Ovary (tissue), 9 donors: ENCODE results near the gene ZNF280D. TPM values are rescaled to one million over a fixed set of nuclear protein-coding genes. Genes with fewer than 3 reads are reported as not detected.

Experiments used
- DNase-seq, 5 donors: peaks; one replicate each; pipeline ENCODE4 v3.0.0-alpha.2; 2019 to 2020
- H3K27ac ChIP-seq, 2 donors: fragments of 200-600 bp; one replicate each; pipeline versions ENCODE4 v1.5.1 to v1.8.0; 2019 to 2022
- H3K27me3 ChIP-seq: fragments of 200-600 bp; one replicate; pipeline ENCODE4 v1.8.0; 2022
- H3K36me3 ChIP-seq: fragments of 200-600 bp; sonication (generic); one replicate; pipeline ENCODE4 v1.5.1; 2019
- H3K4me1 ChIP-seq: one replicate; pipeline ENCODE4 v1.8.1; 2013; ENCODE audit warnings: mild to moderate bottlenecking, moderate library complexity; ENCODE audit not compliant: insufficient read depth
- H3K4me3 ChIP-seq: fragments of 200-600 bp; sonication (generic); one replicate; pipeline ENCODE4 v1.5.1; 2017
- H3K9me3 ChIP-seq, 2 donors: fragments of 200-600 bp in 1 of 2; sonication (generic) in 1 of 2; one replicate each; pipeline versions ENCODE4 v1.5.1 to v1.8.1; 2013 to 2019; ENCODE audit warnings: mild to moderate bottlenecking in 1 of 2, moderate library complexity in 1 of 2
- CTCF ChIP-seq, 3 donors: fragments of 450-650 bp in 2 of 3; fragments of 200-600 bp in 1 of 3; IDR thresholded peaks; one replicate each; pipeline versions ENCODE4 v1.5.1 to v1.8.0; 2016 to 2022; ENCODE audit warnings: antibody characterized with exemption in 3 of 3, mild to moderate bottlenecking in 1 of 3
- EP300 ChIP-seq: sonication (generic); formaldehyde crosslinking; IDR thresholded peaks from one replicate; pipeline ENCODE4 v1.6.1; 2017; ENCODE audit warnings: antibody characterized with exemption
- POLR2A ChIP-seq: fragments of 450-650 bp; IDR thresholded peaks from one replicate; pipeline ENCODE4 v1.6.1; 2017; ENCODE audit warnings: antibody characterized with exemption, mild to moderate bottlenecking, moderate library complexity
- WGBS, 3 donors: extraction: QIAGEN DNeasy Blood & Tissue Kit in 1 of 3; methylation state at CpG; one replicate each; pipeline versions ENCODE4 v1.1.5 to v1.1.7; 2013 to 2017; 5-methylcytosine and 5-hydroxymethylcytosine counted together
- intact Hi-C, 4 donors: fragments of 100-400 bp; cut with DNase I; formaldehyde crosslinking; loops; one replicate each; pipeline versions ENCODE4 v1.11.0 to v1.15.1; 2022 to 2023
- polyA plus RNA-seq, 2 donors: library from polyadenylated mRNA; stranded (reverse); fragments of 200-250 nt in 1 of 2; fragments of 350-450 nt in 1 of 2; fragmentation: Illumina TruSeq in 1 of 2; extraction: RNeasy Lipid Tissue Mini Kit (QIAGEN cat#74804) in 1 of 2; gene quantifications; one replicate each; pipeline ENCODE4 v1.2.3, GENCODE V29; 2013 to 2014
- total RNA-seq, 7 donors: library from RNA; depleted of rRNA in 2 of 7; stranded (reverse); fragments of >200 nt in 2 of 7; fragmentation: NEBNext Ultra II Directional in 3 of 7; extraction: Animal tissue kit (Norgen Biotek cat#: 25700) in 3 of 7; gene quantifications; one replicate each; pipeline versions ENCODE4 v1.1.0 to v1.2.4, GENCODE V29; 2016 to 2023
- donor health status: DM: no; HTN: no; CAD: no; lungs with moderate emphysema.
- donor health status: DM: no; HTN: no; CAD: no.
- donor health status: Bipolar disorder and iron deficiency.
- donor health status: DM: yes; HTN: yes; CAD: no.
- donor health status: DM: no; HTN: no; CAD: no.
- donor health status: DM: yes; HTN: yes; CAD: no.

ZNF280D gene
- total and polyA plus RNA-seq, 9 donors = 27.3 to 66.0 (median 50.4) TPM

- peak overlapping the region in 1 of 2 donors; percentile 42 for H3K27ac ChIP-seq
- H3K4me1 ChIP-seq = peaks cover 2% of the 10 kb centered on the region
- no peaks in the 10 kb centered on the region for H3K9me3 ChIP-seq
- no peak overlapping the region for H3K4me3 ChIP-seq
- no peaks in the 10 kb centered on the region for H3K27me3 ChIP-seq
- intact Hi-C loops = no loop called here
- H3K36me3 ChIP-seq = no peaks in the 10 kb centered on the region
- DNase-seq = no peak
- WGBS, 3 donors = 17 to 23% (median 22%) methylated on average over 6 of the region's 6 CpGs
- TF ChIP-seq EP300 = no peak
- TF ChIP-seq CTCF (IDR thresholded peaks at IDR 0.05) = no peak
- no peak for TF ChIP-seq POLR2A
Observed at GRCh38 chr15:56772868-56773639, 39.7 kb upstream of the ZNF280D start.

DNA sequence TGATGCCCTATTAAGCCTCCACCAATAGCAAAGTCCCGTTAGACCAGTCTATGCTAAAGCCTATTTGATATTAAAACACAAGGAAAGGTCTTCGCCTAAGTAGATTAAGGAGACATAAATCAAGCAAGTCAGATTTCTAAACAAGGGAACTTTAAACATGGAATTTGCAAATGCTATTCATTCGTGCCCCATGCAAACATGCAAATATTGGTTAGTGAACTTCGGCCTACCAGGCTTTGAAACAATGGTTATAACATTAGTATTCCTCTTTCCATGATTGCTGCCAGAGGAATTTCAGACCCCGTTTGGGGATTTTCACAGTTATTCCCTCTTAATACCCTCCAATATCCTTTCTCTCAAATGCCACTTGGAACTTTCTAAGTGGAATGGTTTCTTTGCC lies 36.9 kb upstream of the ZNF280D start:
- WGBS, 3 donors = 49 to 77% (median 74%) methylated on average over 5 of the region's 5 CpGs
- no peak for TF ChIP-seq CTCF (IDR thresholded peaks at IDR 0.05)
- no peak for TF ChIP-seq POLR2A
- no peak for TF ChIP-seq EP300
- no peaks in the 10 kb centered on the region for H3K27me3 ChIP-seq
- H3K4me3 ChIP-seq = no peak overlapping the region
- H3K36me3 ChIP-seq = no peaks in the 10 kb centered on the region
- DNase-seq = no peak
- intact Hi-C loops = no loop called here
- H3K9me3 ChIP-seq = no peaks in the 10 kb centered on the region
- H3K4me1 ChIP-seq = peaks cover 2% of the 10 kb centered on the region
- H3K27ac ChIP-seq = no peak overlapping the region

GRCh38 chr15:56767315-56767714 lies 34.0 kb upstream of the ZNF280D start:
- intact Hi-C loops = no loop called here
- TF ChIP-seq EP300 (no peak), CTCF (IDR thresholded peaks at IDR 0.05) (no peak), POLR2A (no peak)
- Histone ChIP-seq H3K4me3 (no peak overlapping the region), H3K27me3 (no peaks in the 10 kb centered on the region), H3K27ac (no peak overlapping the region), H3K4me1 (no peaks in the 10 kb centered on the region), H3K36me3 (no peaks in the 10 kb centered on the region), H3K9me3 (no peaks in the 10 kb centered on the region)
- WGBS, 3 donors = 90 to 93% (median 90%) methylated on average over 1 of the region's 1 CpG
- no peak for DNase-seq

- TF ChIP-seq POLR2A = no peak
- TF ChIP-seq EP300 = no peak
- no peak for TF ChIP-seq CTCF (IDR thresholded peaks at IDR 0.05)
- no peak for DNase-seq
- H3K4me3 ChIP-seq = no peak overlapping the region
- no peak overlapping the region for H3K27ac ChIP-seq
- no peaks in the 10 kb centered on the region for H3K36me3 ChIP-seq
- H3K9me3 ChIP-seq = no peaks in the 10 kb centered on the region
- intact Hi-C loops = no loop called here
- H3K27me3 ChIP-seq = no peaks in the 10 kb centered on the region
- H3K4me1 ChIP-seq = peaks cover under 1% of the 10 kb centered on the region
Observed at GRCh38 chr15:56765251-56765650, 31.9 kb upstream of the ZNF280D start.
